Liver (tissue), 9 donors: ENCODE data around the gene RTN4IP1. TPM values are rescaled to one million over a fixed set of nuclear protein-coding genes. Genes with fewer than 3 reads are reported as not detected.

Experiments used
- DNase-seq: peaks from one replicate; pipeline ENCODE4 v3.0.0-alpha.2; 2017; ENCODE audit warnings: low spot score
- H3K27ac ChIP-seq, 2 donors: one replicate each; pipeline ENCODE4 v1.7.0; 2013; ENCODE audit warnings: inconsistent platforms in 2 of 2, low read length in 2 of 2, control low read depth in 1 of 2, low read depth in 1 of 2, mild to moderate bottlenecking in 1 of 2
- H3K27me3 ChIP-seq, 4 donors: one replicate each; pipeline versions ENCODE4 v1.6.1 to v1.7.0; 2013; ENCODE audit warnings: low read length in 3 of 4, inconsistent platforms in 1 of 4, mild to moderate bottlenecking in 1 of 4, moderate library complexity in 1 of 4; ENCODE audit not compliant: control insufficient read depth in 4 of 4, insufficient read depth in 4 of 4
- H3K36me3 ChIP-seq, 4 donors: one replicate each; pipeline versions ENCODE4 v1.6.1 to v1.7.0; 2013; ENCODE audit warnings: low read length in 3 of 4, mild to moderate bottlenecking in 3 of 4, low read depth in 1 of 4, moderate library complexity in 1 of 4; ENCODE audit not compliant: control insufficient read depth in 4 of 4, insufficient read depth in 3 of 4
- H3K4me1 ChIP-seq, 4 donors: one replicate each; pipeline versions ENCODE4 v1.6.1 to v1.7.0; 2013; ENCODE audit warnings: low read length in 3 of 4, mild to moderate bottlenecking in 3 of 4, moderate library complexity in 1 of 4; ENCODE audit not compliant: control insufficient read depth in 4 of 4, insufficient read depth in 4 of 4
- H3K4me3 ChIP-seq, 3 donors: one replicate each; pipeline versions ENCODE4 v1.6.1 to v1.7.0; 2013; ENCODE audit warnings: low read length in 3 of 3, control low read depth in 1 of 3, low read depth in 1 of 3, mild to moderate bottlenecking in 1 of 3
- H3K9ac ChIP-seq, 2 donors: one replicate each; pipeline ENCODE4 v1.7.0; 2013; ENCODE audit warnings: low read length in 2 of 2, mild to moderate bottlenecking in 2 of 2, moderate library complexity in 2 of 2, control low read depth in 1 of 2, low read depth in 1 of 2
- H3K9me3 ChIP-seq, 4 donors: one replicate each; pipeline versions ENCODE4 v1.6.1 to v1.7.0; 2013; ENCODE audit warnings: low read length in 3 of 4; ENCODE audit not compliant: control insufficient read depth in 4 of 4
- EGR1 ChIP-seq, 2 donors: IDR thresholded peaks; 2 replicates each; pipeline ENCODE4 v1.6.1; 2016 to 2018; ENCODE audit warnings: antibody characterized with exemption in 2 of 2, low read depth in 2 of 2
- FOXA1 ChIP-seq: IDR thresholded peaks from 2 replicates; pipeline ENCODE4 v1.6.1; 2016; ENCODE audit warnings: antibody characterized with exemption
- FOXA2 ChIP-seq: IDR thresholded peaks from 2 replicates; pipeline ENCODE4 v1.6.1; 2016; ENCODE audit warnings: antibody characterized with exemption
- GABPA ChIP-seq, 2 donors: IDR thresholded peaks in 1 of 2; conservative IDR thresholded peaks in 1 of 2; 2 replicates each; pipeline ENCODE4 v1.6.1; 2016; ENCODE audit warnings: antibody characterized with exemption in 2 of 2, mild to moderate bottlenecking in 1 of 2, moderate library complexity in 1 of 2
- HNF4A ChIP-seq, 2 donors: conservative IDR thresholded peaks; 2 replicates each; pipeline ENCODE4 v1.6.1; 2016; ENCODE audit warnings: antibody characterized with exemption in 2 of 2, mild to moderate bottlenecking in 2 of 2
- HNF4G ChIP-seq: IDR thresholded peaks from 2 replicates; pipeline ENCODE4 v1.6.1; 2016; ENCODE audit warnings: antibody characterized with exemption
- JUND ChIP-seq, 2 donors: IDR thresholded peaks; 2 replicates each; pipeline ENCODE4 v1.6.1; 2016; ENCODE audit warnings: antibody characterized with exemption in 2 of 2
- NR2F2 ChIP-seq: IDR thresholded peaks from 2 replicates; pipeline ENCODE4 v1.6.1; 2016; ENCODE audit warnings: antibody characterized with exemption
- REST ChIP-seq: IDR thresholded peaks from 2 replicates; pipeline ENCODE4 v1.6.1; 2016; ENCODE audit warnings: antibody characterized with exemption, mild to moderate bottlenecking
- RXRA ChIP-seq, 2 donors: IDR thresholded peaks; 2 replicates each; pipeline ENCODE4 v1.6.1; 2017 to 2018; ENCODE audit warnings: antibody characterized with exemption in 2 of 2, mild to moderate bottlenecking in 1 of 2
- SP1 ChIP-seq: IDR thresholded peaks from 2 replicates; pipeline ENCODE4 v1.6.1; 2018; ENCODE audit warnings: antibody characterized with exemption, mild to moderate bottlenecking
- YY1 ChIP-seq: IDR thresholded peaks from 2 replicates; pipeline ENCODE4 v1.6.1; 2016; ENCODE audit warnings: antibody characterized with exemption, mild to moderate bottlenecking
- ZBTB33 ChIP-seq: IDR thresholded peaks from 2 replicates; pipeline ENCODE4 v1.6.1; 2016; ENCODE audit warnings: antibody characterized with exemption
- WGBS: extraction: QIAGEN DNeasy Blood & Tissue Kit; methylation state at CpG from one replicate; pipeline ENCODE4 v1.1.7; 2013; 5-methylcytosine and 5-hydroxymethylcytosine counted together
- polyA plus RNA-seq, 2 donors: library from polyadenylated mRNA; stranded (reverse) in 1 of 2; unstranded in 1 of 2; fragments of 200-250 nt in 1 of 2; fragments of >200 nt in 1 of 2; fragmentation: Nextera tagmentation in 1 of 2; extraction: Ambion mirVana in 1 of 2; gene quantifications; one replicate each; pipeline versions ENCODE4 v1.2.1 to v1.2.3, GENCODE V29; 2013 to 2015
- total RNA-seq, 2 donors: library from RNA; depleted of rRNA; stranded (reverse); fragments of >200 nt; gene quantifications; one replicate each; pipeline ENCODE4 v1.2.3, GENCODE V29; 2014
- TF ChIP-seq, protein P1 (sequence below): IDR thresholded peaks from 2 replicates; pipeline ENCODE4 v1.6.1; 2016; ENCODE audit warnings: antibody characterized with exemption
- TF ChIP-seq, protein P2 (sequence below): IDR thresholded peaks from 2 replicates; pipeline ENCODE4 v1.6.1; 2016; ENCODE audit warnings: antibody characterized with exemption
- TF ChIP-seq, protein P3 (sequence below): fragments of 150-350 bp; IDR thresholded peaks from 2 replicates; pipeline ENCODE4 v1.5.1; 2017; ENCODE audit warnings: improper control_type of control experiment, low read depth, low read length; ENCODE audit not compliant: missing input control
- donor health status: healthy.
- donor health status: healthy.
- donor health status: healthy.
- donor health status: healthy.
- donor health status: healthy.

The RTN4IP1 gene
- total and polyA plus RNA-seq, 4 donors, result 3.7 to 6.9 (median 4.6) TPM

- TF ChIP-seq REST (no peak), HNF4G (no peak), SP1 (no peak), FOXA1 (no peak), NR2F2 (no peak), EGR1 (IDR thresholded peaks at IDR 0.05; ENCODE audit: low read depth in 2 of 2) (no peak)
- TF ChIP-seq, protein P1, sequence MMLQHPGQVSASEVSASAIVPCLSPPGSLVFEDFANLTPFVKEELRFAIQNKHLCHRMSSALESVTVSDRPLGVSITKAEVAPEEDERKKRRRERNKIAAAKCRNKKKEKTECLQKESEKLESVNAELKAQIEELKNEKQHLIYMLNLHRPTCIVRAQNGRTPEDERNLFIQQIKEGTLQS, result no peak
Observed at GRCh38 chr6:106674541-106675229, 45.4 kb upstream of the RTN4IP1 start (continued).

DNA sequence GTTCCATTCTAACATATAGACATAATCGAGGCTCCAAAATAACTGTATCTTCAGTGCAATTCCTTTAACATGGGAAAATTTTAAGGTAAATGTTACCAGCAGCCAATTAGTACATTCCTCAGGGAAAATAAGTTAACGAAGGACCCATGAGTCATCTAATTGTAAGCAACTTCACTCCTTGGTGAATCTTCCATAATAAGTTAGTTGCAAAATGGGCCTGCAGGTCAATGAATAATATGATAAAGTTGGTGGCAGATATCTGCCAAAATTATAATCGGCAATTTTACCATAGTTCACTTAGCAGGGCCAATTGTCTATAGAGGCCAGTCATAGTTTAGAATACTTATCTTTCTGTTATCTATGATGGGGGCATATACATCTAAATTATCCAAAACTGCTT, 42.4 kb upstream of the RTN4IP1 start:
- Histone ChIP-seq H3K4me3 (no peak overlapping the region), H3K9ac (no peak overlapping the region), H3K36me3 (no peaks in the 10 kb centered on the region), H3K27me3 (no peaks in the 10 kb centered on the region), H3K4me1 (peaks cover 0 to 1% (median 0%) of the 10 kb centered on the region in 4 donors), H3K9me3 (no peaks in the 10 kb centered on the region), H3K27ac (no peak overlapping the region)
- DNase-seq, result no peak
- TF ChIP-seq ZBTB33 (no peak), SP1 (no peak), GABPA (IDR thresholded peaks at IDR 0.05 in 1 of 2, conservative IDR thresholded peaks at IDR 0.05 in 1 of 2) (no peak), JUND (IDR thresholded peaks at IDR 0.05) (no peak), RXRA (IDR thresholded peaks at IDR 0.05) (no peak), FOXA1 (no peak), EGR1 (IDR thresholded peaks at IDR 0.05; ENCODE audit: low read depth in 2 of 2) (no peak), NR2F2 (no peak)
- TF ChIP-seq, protein P2, sequence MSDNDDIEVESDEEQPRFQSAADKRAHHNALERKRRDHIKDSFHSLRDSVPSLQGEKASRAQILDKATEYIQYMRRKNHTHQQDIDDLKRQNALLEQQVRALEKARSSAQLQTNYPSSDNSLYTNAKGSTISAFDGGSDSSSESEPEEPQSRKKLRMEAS, result no peak
- WGBS, result 92% methylated on average over 3 of the region's 3 CpGs

- no peaks in the 10 kb centered on the region for H3K27me3 ChIP-seq
- no peak for DNase-seq
- H3K9me3 ChIP-seq, result no peaks in the 10 kb centered on the region
- no peak overlapping the region for H3K4me3 ChIP-seq
- no peak overlapping the region for H3K27ac ChIP-seq
- 94% methylated on average over 6 of the region's 6 CpGs for WGBS
- H3K9ac ChIP-seq, result no peak overlapping the region
- peaks cover 0 to 6% (median 2%) of the 10 kb centered on the region in 4 donors for H3K36me3 ChIP-seq
- H3K4me1 ChIP-seq, result peaks cover 0 to 1% (median 0%) of the 10 kb centered on the region in 4 donors
- TF ChIP-seq JUND (IDR thresholded peaks at IDR 0.05) (no peak), FOXA1 (no peak), HNF4A (conservative IDR thresholded peaks at IDR 0.05) (no peak), REST (no peak), GABPA (IDR thresholded peaks at IDR 0.05 in 1 of 2, conservative IDR thresholded peaks at IDR 0.05 in 1 of 2) (no peak), YY1 (no peak), FOXA2 (no peak), EGR1 (IDR thresholded peaks at IDR 0.05; ENCODE audit: low read depth in 2 of 2) (no peak)
- TF ChIP-seq, protein P3, sequence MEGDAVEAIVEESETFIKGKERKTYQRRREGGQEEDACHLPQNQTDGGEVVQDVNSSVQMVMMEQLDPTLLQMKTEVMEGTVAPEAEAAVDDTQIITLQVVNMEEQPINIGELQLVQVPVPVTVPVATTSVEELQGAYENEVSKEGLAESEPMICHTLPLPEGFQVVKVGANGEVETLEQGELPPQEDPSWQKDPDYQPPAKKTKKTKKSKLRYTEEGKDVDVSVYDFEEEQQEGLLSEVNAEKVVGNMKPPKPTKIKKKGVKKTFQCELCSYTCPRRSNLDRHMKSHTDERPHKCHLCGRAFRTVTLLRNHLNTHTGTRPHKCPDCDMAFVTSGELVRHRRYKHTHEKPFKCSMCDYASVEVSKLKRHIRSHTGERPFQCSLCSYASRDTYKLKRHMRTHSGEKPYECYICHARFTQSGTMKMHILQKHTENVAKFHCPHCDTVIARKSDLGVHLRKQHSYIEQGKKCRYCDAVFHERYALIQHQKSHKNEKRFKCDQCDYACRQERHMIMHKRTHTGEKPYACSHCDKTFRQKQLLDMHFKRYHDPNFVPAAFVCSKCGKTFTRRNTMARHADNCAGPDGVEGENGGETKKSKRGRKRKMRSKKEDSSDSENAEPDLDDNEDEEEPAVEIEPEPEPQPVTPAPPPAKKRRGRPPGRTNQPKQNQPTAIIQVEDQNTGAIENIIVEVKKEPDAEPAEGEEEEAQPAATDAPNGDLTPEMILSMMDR, result no peak
Observed at GRCh38 chr6:106670236-106670635, 40.9 kb upstream of the RTN4IP1 start.
